ENCODE data around the gene ADGRB2.

- TF ChIP-seq CTCF (IDR thresholded peaks at IDR 0.05): no peak
- TF ChIP-seq POLR2A (IDR thresholded peaks at IDR 0.05): no peak
Measured at GRCh38 chr1:31799196-31799894, 35.2 kb upstream of the ADGRB2 start.
